ENCODE measurements around the gene PGAM1. TPM values are rescaled to one million over a fixed set of nuclear protein-coding genes. Genes with fewer than 3 reads are reported as not detected.
A peak's percentile ranks its signal among the peaks of the same experiment; 100 is the strongest.

PGAM1 gene
- polyA plus RNA-seq, 3 donors = 276 to 749 (median 498) TPM

- Histone ChIP-seq H3K27ac (ENCODE audit: low read depth in 1 of 2, low read length in 2 of 2) (no peak overlapping the region), H3K4me3 (replicated peaks in 1 of 3; ENCODE audit: low read depth in 2 of 3, low read length in 3 of 3) (no peak overlapping the region), H3K9ac (ENCODE audit: insufficient read depth, low read length, poor library complexity, severe bottlenecking) (no peak overlapping the region), H3K9me3 (replicated peaks in 1 of 2; ENCODE audit: control insufficient read depth in 1 of 2, insufficient read depth in 1 of 2, low read length in 2 of 2) (no peaks in the 10 kb centered on the region), H3K4me2 (replicated peaks; ENCODE audit: extremely low read depth, low read length, poor library complexity, severe bottlenecking) (no peak overlapping the region), H4K20me1 (ENCODE audit: insufficient read depth, low read length) (peaks cover 4% of the 10 kb centered on the region), H3K27me3 (ENCODE audit: control insufficient read depth in 2 of 2, insufficient read depth in 2 of 2, low read length in 2 of 2) (no peaks in the 10 kb centered on the region), H3K36me3 (replicated peaks in 1 of 2; ENCODE audit: control insufficient read depth in 1 of 2, insufficient read depth in 2 of 2, low read length in 2 of 2) (peaks cover 40 to 61% of the 10 kb centered on the region in 2 donors), H3K4me1 (ENCODE audit: control insufficient read depth in 1 of 2, insufficient read depth in 2 of 2, low read length in 2 of 2) (peaks cover 19 to 24% of the 10 kb centered on the region in 2 donors), H2AFZ (ENCODE audit: insufficient read depth, low read depth, low read length, poor library complexity, severe bottlenecking) (no peak overlapping the region), H3K79me2 (ENCODE audit: insufficient read depth, low read length) (peaks cover 50% of the 10 kb centered on the region)
- Mint-ChIP-seq H3K4me1 (peaks cover 21% of the 10 kb centered on the region), H3K36me3 (peaks cover 32 to 55% of the 10 kb centered on the region in 2 donors), H3K9me3 (no peaks in the 10 kb centered on the region), H3K4me3 (no peak overlapping the region), H3K27ac (no peak overlapping the region), H3K27me3 (ENCODE audit: low read depth in 3 of 3) (no peaks in the 10 kb centered on the region)
- no peak for DNase-seq
- TF ChIP-seq CTCF (IDR thresholded peaks at IDR 0.05) = no peak
- intact Hi-C loops (cut with micrococcal nuclease) = loop anchor here (2.0 to 10.0 kb wide), 2 partner anchors 13 to 53 kb away; partner anchors contain the start of genes MMS19 (in 1 of the 2) and UBTD1 (in 1 of the 2)
- WGBS (ENCODE audit: insufficient coverage) = 100% methylated on average over 1 of the region's 1 CpG
Measured at GRCh38 chr10:97442277-97442676, 16.3 kb downstream of the PGAM1 start.

GRCh38 chr10:97444212-97444611 is 18.2 kb downstream of the PGAM1 start:
- Histone ChIP-seq H3K4me3 (replicated peaks in 1 of 3; ENCODE audit: low read depth in 2 of 3, low read length in 3 of 3) (no peak overlapping the region), H3K27ac (ENCODE audit: low read depth in 1 of 2, low read length in 2 of 2) (no peak overlapping the region), H3K27me3 (ENCODE audit: control insufficient read depth in 2 of 2, insufficient read depth in 2 of 2, low read length in 2 of 2) (no peaks in the 10 kb centered on the region), H2AFZ (ENCODE audit: insufficient read depth, low read depth, low read length, poor library complexity, severe bottlenecking) (no peak overlapping the region), H3K9me3 (replicated peaks in 1 of 2; ENCODE audit: control insufficient read depth in 1 of 2, insufficient read depth in 1 of 2, low read length in 2 of 2) (no peaks in the 10 kb centered on the region), H3K9ac (ENCODE audit: insufficient read depth, low read length, poor library complexity, severe bottlenecking) (no peak overlapping the region), H4K20me1 (ENCODE audit: insufficient read depth, low read length) (peaks cover 4% of the 10 kb centered on the region), H3K36me3 (replicated peaks in 1 of 2; ENCODE audit: control insufficient read depth in 1 of 2, insufficient read depth in 2 of 2, low read length in 2 of 2) (peaks cover 30 to 42% of the 10 kb centered on the region in 2 donors), H3K4me2 (replicated peaks; ENCODE audit: extremely low read depth, low read length, poor library complexity, severe bottlenecking) (no peak overlapping the region), H3K4me1 (ENCODE audit: control insufficient read depth in 1 of 2, insufficient read depth in 2 of 2, low read length in 2 of 2) (peaks cover 19 to 26% of the 10 kb centered on the region in 2 donors), H3K79me2 (ENCODE audit: insufficient read depth, low read length) (peaks cover 69% of the 10 kb centered on the region)
- intact Hi-C loops (cut with micrococcal nuclease) = loop anchor here in 1 of 2 donors (10.0 kb wide), 1 partner anchor 51 kb away; the partner anchor contains the start of genes MMS19 and UBTD1
- Mint-ChIP-seq H3K4me3 (no peak overlapping the region), H3K36me3 (peaks cover 17 to 38% of the 10 kb centered on the region in 2 donors), H3K4me1 (peaks cover 31% of the 10 kb centered on the region), H3K27ac (peak overlapping the region in 1 of 7 donors; percentile 1), H3K27me3 (ENCODE audit: low read depth in 3 of 3) (no peaks in the 10 kb centered on the region), H3K9me3 (no peaks in the 10 kb centered on the region)
- no peak for DNase-seq
- WGBS (ENCODE audit: insufficient coverage) = no CpG with 5 or more reads among the region's 1 CpG
- no peak for TF ChIP-seq CTCF (IDR thresholded peaks at IDR 0.05)
